IMR-90 (cell line): Measurements from ENCODE around the gene FAM241A. TPM values are rescaled to one million over a fixed set of nuclear protein-coding genes. Genes with fewer than 3 reads are reported as not detected.

ENCODE experiments used
- ATAC-seq: fragments of 200-7000 bp; cut with Tn5 transposase; 2 replicates; pipeline ENCODE4 v1.9.1; 2020; ENCODE audit warnings: low read depth, mild to moderate bottlenecking, moderate library complexity
- BruUV-seq: library from RNA; stranded (reverse); fragments of 400-500 nt; replicated peaks from 2 replicates; lab custom pipeline; 2021; lab: Mats Ljungman, UMichigan
- CTCF ChIA-PET: fragments of 300-600 bp; formaldehyde crosslinking; extraction: SDS; loops from one replicate; lab custom pipeline; 2021; ENCODE audit warnings: antibody characterized with exemption; lab: Yijun Ruan, JAX
- POLR2A ChIA-PET: fragments of 300-600 bp; sonication (Branson Sonifier 250); formaldehyde crosslinking; loops from one replicate; lab custom pipeline; 2022; ENCODE audit warnings: antibody characterized with exemption; ENCODE audit not compliant: unreplicated experiment; lab: Charles Lee
- DNase-seq: peaks from one replicate; pipeline ENCODE4 v3.0.0; 2013
- H2AFZ ChIP-seq: replicated peaks from 2 replicates; pipeline ENCODE3; 2013; ENCODE audit warnings: low read length, mild to moderate bottlenecking; ENCODE audit not compliant: poor library complexity
- H2AK5ac ChIP-seq: 2 replicates; pipeline ENCODE4 v1.6.1; 2013; ENCODE audit warnings: low read depth, low read length, inconsistent platforms
- H2AK9ac ChIP-seq: replicated peaks from 2 replicates; pipeline ENCODE3; 2013; ENCODE audit warnings: mild to moderate bottlenecking, low read depth, low read length, moderate library complexity; ENCODE audit not compliant: poor library complexity
- H2BK120ac ChIP-seq: 2 replicates; pipeline ENCODE4 v1.6.1; 2013; ENCODE audit warnings: low read depth, low read length, inconsistent platforms
- H2BK15ac ChIP-seq: 3 replicates; pipeline ENCODE4 v1.6.1; 2013; ENCODE audit warnings: low read depth, low read length, inconsistent platforms
- H2BK20ac ChIP-seq: 2 replicates; pipeline ENCODE4 v1.6.1; 2013; ENCODE audit warnings: low read depth, mild to moderate bottlenecking, inconsistent platforms, low read length, moderate library complexity
- H2BK5ac ChIP-seq: 2 replicates; pipeline ENCODE4 v1.6.1; 2013; ENCODE audit warnings: mild to moderate bottlenecking, low read depth, low read length, inconsistent platforms; ENCODE audit not compliant: poor library complexity, severe bottlenecking
- H3K14ac ChIP-seq: replicated peaks from 2 replicates; pipeline ENCODE4 v1.6.1; 2013; ENCODE audit warnings: low read depth, low read length, inconsistent platforms
- H3K18ac ChIP-seq: 2 replicates; pipeline ENCODE4 v1.6.1; 2013; ENCODE audit warnings: low read depth, low read length, control low read depth
- H3K23ac ChIP-seq: 2 replicates; pipeline ENCODE4 v1.6.1; 2013; ENCODE audit warnings: low read depth, low read length, inconsistent platforms
- H3K27ac ChIP-seq: 2 replicates; pipeline ENCODE4 v1.5.1; 2013; ENCODE audit warnings: mild to moderate bottlenecking, control low read depth, low read length; ENCODE audit not compliant: insufficient read depth
- H3K27me3 ChIP-seq: 2 replicates; pipeline ENCODE4 v1.6.1; 2013; ENCODE audit warnings: low read length; ENCODE audit not compliant: control insufficient read depth, insufficient read depth
- H3K36me3 ChIP-seq: 2 replicates; pipeline ENCODE4 v1.6.1; 2013; ENCODE audit warnings: low read length, mixed read lengths; ENCODE audit not compliant: control insufficient read depth, insufficient read depth
- H3K4ac ChIP-seq: 2 replicates; pipeline ENCODE4 v1.6.1; 2013; ENCODE audit warnings: low read depth, low read length, inconsistent platforms
- H3K4me1 ChIP-seq: 2 replicates; pipeline ENCODE4 v1.6.1; 2013; ENCODE audit warnings: low read length, mixed read lengths; ENCODE audit not compliant: control insufficient read depth, insufficient read depth
- H3K4me2 ChIP-seq: 2 replicates; pipeline ENCODE4 v1.6.1; 2013; ENCODE audit warnings: low read depth, mild to moderate bottlenecking, control low read depth, low read length, moderate library complexity
- H3K4me3 ChIP-seq: 2 replicates; pipeline ENCODE4 v1.5.1; 2013; ENCODE audit warnings: low read depth, mild to moderate bottlenecking, control low read depth, low read length, moderate library complexity; ENCODE audit not compliant: insufficient read depth
- H3K56ac ChIP-seq: 2 replicates; pipeline ENCODE4 v1.6.1; 2013; ENCODE audit warnings: low read length, inconsistent platforms; ENCODE audit not compliant: insufficient read depth; ENCODE audit errors: extremely low read depth
- H3K79me1 ChIP-seq, 2 experiments: 2 replicates each; pipeline ENCODE4 v1.6.1; 2013; ENCODE audit warnings: low read length in 2 of 2, inconsistent platforms in 1 of 2, low read depth in 1 of 2
- H3K9ac ChIP-seq: 2 replicates; pipeline ENCODE4 v1.6.1; 2013; ENCODE audit warnings: low read depth, low read length, control low read depth
- H3K9me1 ChIP-seq: 2 replicates; pipeline ENCODE4 v1.6.1; 2013; ENCODE audit warnings: low read length, inconsistent platforms; ENCODE audit not compliant: insufficient read depth
- H3K9me3 ChIP-seq: 2 replicates; pipeline ENCODE4 v1.6.1; 2013; ENCODE audit warnings: low read length; ENCODE audit not compliant: control insufficient read depth, insufficient read depth
- H4K20me1 ChIP-seq: 2 replicates; pipeline ENCODE4 v1.6.1; 2013; ENCODE audit warnings: low read length, inconsistent platforms; ENCODE audit not compliant: insufficient read depth
- H4K5ac ChIP-seq: 2 replicates; pipeline ENCODE4 v1.6.1; 2013; ENCODE audit warnings: mild to moderate bottlenecking, low read depth, low read length, control low read depth
- H4K8ac ChIP-seq, 2 experiments: 2 replicates each; pipeline ENCODE4 v1.6.1; 2013; ENCODE audit warnings: low read depth in 2 of 2, low read length in 2 of 2, control low read depth in 1 of 2, inconsistent platforms in 1 of 2
- H4K91ac ChIP-seq: 2 replicates; pipeline ENCODE4 v1.6.1; 2013; ENCODE audit warnings: low read depth, low read length, inconsistent platforms; ENCODE audit not compliant: insufficient read depth
- CEBPB ChIP-seq: IDR thresholded peaks from 2 replicates; pipeline ENCODE4 v1.6.1; 2012; ENCODE audit warnings: low read depth, low read length, improper control_type of control experiment
- ELK1 ChIP-seq: fragments of 150-350 bp; IDR thresholded peaks from 2 replicates; pipeline ENCODE4 v1.6.1; 2016; ENCODE audit warnings: low read depth, mild to moderate bottlenecking, low read length, moderate library complexity, borderline replicate concordance
- MAFK ChIP-seq: IDR thresholded peaks from 2 replicates; pipeline ENCODE4 v1.6.1; 2012; ENCODE audit warnings: low read depth, low read length, improper control_type of control experiment
- NFE2L2 ChIP-seq: fragments of 150-350 bp; IDR thresholded peaks from 2 replicates; pipeline ENCODE4 v1.6.1; 2016; ENCODE audit warnings: low read depth, mild to moderate bottlenecking, low read length
- POLR2A ChIP-seq: IDR thresholded peaks from 2 replicates; pipeline ENCODE4 v1.6.1; 2012; ENCODE audit warnings: mild to moderate bottlenecking, low read depth, low read length
- WGBS, 2 experiments: methylation state at CpG; one replicate each; pipeline versions ENCODE4 v1.1.5 to v1.1.7; 2013; ENCODE audit warnings: missing lambda C conversion rate in 2 of 2; ENCODE audit not compliant: insufficient read length in 1 of 2; ENCODE audit errors: extremely low coverage in 2 of 2; 5-methylcytosine and 5-hydroxymethylcytosine counted together
- dilution Hi-C: fragments of 300-500 bp; cut with HindIII; formaldehyde crosslinking; loops from one replicate; pipeline ENCODE4 v1.14.3; 2018; ENCODE audit warnings: low sequenced_read_pairs; ENCODE audit not compliant: unreplicated experiment
- in situ Hi-C: fragments of 300-500 bp; cut with MboI; formaldehyde crosslinking; loops from 3 replicates; pipeline ENCODE4 v1.14.3; 2019; ENCODE audit warnings: low sequenced_read_pairs, inconsistent platforms, mixed read lengths
- intact Hi-C: fragments of 100-400 bp; cut with micrococcal nuclease; formaldehyde crosslinking; loops from 2 replicates; pipeline ENCODE4 v1.10.0; 2022
- polyA plus RNA-seq, 3 experiments: library from polyadenylated mRNA; depleted of rRNA; stranded (reverse); fragments of >200 nt; gene quantifications; 2 replicates each; pipeline ENCODE4 v1.2.3, GENCODE V29; 2012; ENCODE audit warnings: low replicate concordance in 1 of 3
- total RNA-seq: library from RNA; depleted of rRNA; stranded (reverse); fragments of >200 nt; gene quantifications from 2 replicates; pipeline ENCODE4 v1.2.3, GENCODE V29; 2012

The FAM241A gene
- total and polyA plus RNA-seq, 2 of the 4 experiments (the other 2 are of a cell fraction), result under 0.01 to 0.24 TPM

DNA sequence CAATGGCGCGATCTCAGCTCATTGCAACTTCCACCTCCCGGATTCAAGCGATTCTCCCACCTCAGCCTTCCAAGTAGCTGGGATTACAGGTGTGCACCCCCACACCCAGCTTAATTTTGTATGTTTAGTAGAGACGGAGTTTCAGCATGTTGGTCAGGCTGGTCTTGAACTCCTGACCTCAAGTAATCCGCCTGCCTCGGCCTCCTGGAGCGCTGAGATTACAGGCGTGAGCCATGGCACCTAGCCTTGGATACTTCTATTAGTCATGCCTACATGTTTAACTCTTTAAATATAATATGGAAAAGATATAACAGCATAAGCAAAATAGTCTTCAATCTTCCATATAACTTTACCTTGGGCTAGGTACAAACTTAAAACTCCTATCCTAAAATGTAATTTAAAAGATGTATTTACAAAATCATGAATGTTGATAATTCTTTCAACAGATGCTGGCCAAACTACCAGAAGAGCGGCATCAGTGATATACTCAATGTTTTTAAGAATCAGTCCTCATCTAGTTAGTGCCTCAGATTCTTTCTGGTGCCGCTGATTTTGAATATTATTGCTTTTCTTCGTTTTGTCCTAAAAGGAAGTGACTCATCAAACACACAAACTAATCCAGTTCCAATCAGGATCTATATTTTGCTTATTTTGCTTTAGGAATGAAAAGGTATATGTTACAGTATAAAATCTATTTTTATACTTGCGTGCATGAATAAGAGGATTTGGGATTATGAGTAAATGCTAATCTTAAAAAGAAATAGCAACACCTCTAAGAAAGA lies 23.7 kb downstream of the FAM241A start:
- Histone ChIP-seq H2AK9ac (no peak overlapping the region), H4K8ac (no peak overlapping the region), H2AFZ (no peak overlapping the region), H3K18ac (no peak overlapping the region), H3K4me1 (no peaks in the 10 kb centered on the region), H2AK5ac (no peak overlapping the region), H3K4me3 (no peak overlapping the region), H2BK15ac (no peak overlapping the region), H4K20me1 (no peaks in the 10 kb centered on the region), H3K56ac (no peak overlapping the region), H4K5ac (no peak overlapping the region), H3K9me3 (no peaks in the 10 kb centered on the region), H3K14ac (no peak overlapping the region), H3K4ac (no peak overlapping the region), H3K36me3 (no peaks in the 10 kb centered on the region), H3K27ac (no peak overlapping the region), H3K9ac (no peak overlapping the region), H3K23ac (no peak overlapping the region), H3K27me3 (no peaks in the 10 kb centered on the region), H3K79me1 (no peaks in the 10 kb centered on the region), H3K9me1 (no peaks in the 10 kb centered on the region), H2BK20ac (no peak overlapping the region), H3K4me2 (no peak overlapping the region), H4K91ac (no peak overlapping the region), H2BK120ac (no peak overlapping the region), H2BK5ac (no peak overlapping the region)
- POLR2A ChIA-PET, result no interaction called here
- dilution Hi-C loops, result no loop called here
- no TSS peak for BruUV-seq
- no CpG with 5 or more reads among the region's 13 CpGs for WGBS, 2 experiments
- DNase-seq (no peak), ATAC-seq (no peak)
- CTCF ChIA-PET, result interaction anchor here (0.6 kb wide), 1 partner anchor 48 kb away, joined by 4 read pairs; no protein-coding TSS in a partner anchor
- TF ChIP-seq NFE2L2 (no peak), CEBPB (no peak), MAFK (no peak), ELK1 (no peak), POLR2A (no peak)
- intact Hi-C loops, result no loop called here
- in situ Hi-C loops, result no loop called here
